H1 (cell line): ENCODE data around the gene SCP2. TPM values are rescaled to one million over a fixed set of nuclear protein-coding genes. Genes with fewer than 3 reads are reported as not detected.

ENCODE experiments used
- ATF3 ChIP-seq: IDR thresholded peaks from 2 replicates; pipeline ENCODE4 v1.6.1; 2011; ENCODE audit warnings: low read depth, mild to moderate bottlenecking, low read length; ENCODE audit not compliant: insufficient read depth
- CTBP2 ChIP-seq: IDR thresholded peaks from 2 replicates; pipeline ENCODE4 v1.7.0; 2011; ENCODE audit warnings: borderline replicate concordance, mild to moderate bottlenecking, moderate library complexity, mixed read lengths, low read length; ENCODE audit not compliant: insufficient read depth, insufficient read length
- EP300 ChIP-seq, 2 experiments: IDR thresholded peaks; 1 replicate in 1 of 2; 2 replicates in 1 of 2; pipeline ENCODE4 v1.6.1; 2011 to 2012; ENCODE audit warnings: low read depth in 2 of 2, low read length in 2 of 2, mild to moderate bottlenecking in 2 of 2, borderline replicate concordance in 1 of 2, inconsistent platforms in 1 of 2, moderate library complexity in 1 of 2
- HDAC2 ChIP-seq, 2 experiments: fragments of 300-600 bp in 1 of 2; sonication (generic) in 1 of 2; IDR thresholded peaks; 2 replicates each; pipeline ENCODE4 v1.6.1; 2011 to 2012; ENCODE audit warnings: low read depth in 2 of 2, low read length in 2 of 2, mild to moderate bottlenecking in 2 of 2, moderate library complexity in 2 of 2, borderline replicate concordance in 1 of 2, inconsistent platforms in 1 of 2
- NRF1 ChIP-seq: IDR thresholded peaks from 2 replicates; pipeline ENCODE4 v1.6.1; 2011; ENCODE audit warnings: mild to moderate bottlenecking, low read depth, low read length, improper control_type of control experiment
- SIRT6 ChIP-seq: IDR thresholded peaks from one replicate; pipeline ENCODE4 v1.7.1; 2012; ENCODE audit warnings: low read length, inconsistent platforms
- SP1 ChIP-seq: IDR thresholded peaks from 2 replicates; pipeline ENCODE4 v1.6.1; 2011; ENCODE audit warnings: low read depth, low read length
- SP2 ChIP-seq: IDR thresholded peaks from 2 replicates; pipeline ENCODE4 v1.6.1; 2012; ENCODE audit warnings: mild to moderate bottlenecking, low read length, inconsistent platforms
- YY1 ChIP-seq: IDR thresholded peaks from 2 replicates; pipeline ENCODE4 v1.6.1; 2011; ENCODE audit warnings: low read depth, mild to moderate bottlenecking, low read length
- polyA plus RNA-seq, 7 experiments: library from polyadenylated mRNA; depleted of rRNA in 3 of 7; stranded (reverse) in 5 of 7; unstranded in 2 of 7; fragments of >200 nt in 5 of 7; fragments of 200-250 nt in 2 of 7; gene quantifications; 1 replicate in 5 of 7; 2 replicates in 1 of 7; 4 replicates in 1 of 7; pipeline versions ENCODE4 v1.2.1 to v1.2.3, GENCODE V29; 2011 to 2013; ENCODE audit warnings: missing spikeins in 2 of 7, mixed read lengths in 2 of 7
- total RNA-seq: library from RNA; stranded (reverse); fragmentation: NEBNext Ultra II Directional; extraction: Animal tissue kit (Norgen Biotek cat#: 25700); gene quantifications from 2 replicates; pipeline ENCODE4 v1.2.1, GENCODE V29; 2021

Gene SCP2
- total and polyA plus RNA-seq, 2 of the 8 experiments (the other 6 are each of a cell fraction or from before 2014, with no cell fraction given) = 20.9 to 54.3 TPM

GRCh38 chr1:53048960-53049573, 122.0 kb downstream of the SCP2 start (continued):
- TF ChIP-seq SP1 = no peak
- TF ChIP-seq NRF1 = no peak
- TF ChIP-seq SIRT6 = no peak
- no peak for TF ChIP-seq YY1
- TF ChIP-seq SP2 = no peak
- TF ChIP-seq ATF3 = no peak
- no peak for TF ChIP-seq HDAC2 (IDR thresholded peaks at IDR 0.05; ENCODE audit: borderline replicate concordance in 1 of 2, low read depth in 2 of 2, low read length in 2 of 2)
- no peak for TF ChIP-seq EP300 (IDR thresholded peaks at IDR 0.05; ENCODE audit: borderline replicate concordance in 1 of 2, low read depth in 2 of 2, low read length in 2 of 2)
- TF ChIP-seq CTBP2 = no peak
